OCI-LY7 (cell line): Measurements from ENCODE around the gene COL8A1.

ENCODE experiments used
- EZH2phosphoT487 ChIP-seq: fragments of 200-600 bp; sonication (generic); IDR thresholded peaks from 2 replicates; pipeline ENCODE4 v1.6.1; 2018; ENCODE audit warnings: low read depth, borderline replicate concordance, mild to moderate bottlenecking, mixed run types, antibody characterized with exemption, low read length, moderate library complexity, mixed read lengths
- TF ChIP-seq, protein P1 (sequence below): fragments of 200-600 bp; sonication (generic); conservative IDR thresholded peaks from 2 replicates; pipeline ENCODE4 v1.5.1; 2014; ENCODE audit warnings: mild to moderate bottlenecking, antibody characterized with exemption, low read length, moderate library complexity, mixed read lengths

DNA sequence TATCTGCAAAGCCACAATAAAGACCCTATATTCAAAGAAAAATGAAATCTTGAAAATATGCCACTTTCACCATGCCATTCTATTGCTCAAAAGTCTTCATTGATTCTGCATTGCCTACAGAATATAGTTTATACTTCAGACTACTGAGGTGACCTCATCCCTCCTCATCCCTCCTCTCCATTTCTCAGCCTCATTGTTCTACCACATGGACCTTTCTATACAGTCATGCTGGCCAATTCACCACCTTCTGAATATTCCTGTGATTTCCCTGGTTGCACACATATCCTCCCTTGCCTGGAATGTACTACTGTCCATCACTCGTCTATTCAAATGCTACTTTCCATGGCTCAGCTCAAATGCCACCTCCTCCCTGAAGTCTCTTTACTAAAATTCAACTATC lies 3.5 kb upstream of the COL8A1 start:
- TF ChIP-seq, protein P1, sequence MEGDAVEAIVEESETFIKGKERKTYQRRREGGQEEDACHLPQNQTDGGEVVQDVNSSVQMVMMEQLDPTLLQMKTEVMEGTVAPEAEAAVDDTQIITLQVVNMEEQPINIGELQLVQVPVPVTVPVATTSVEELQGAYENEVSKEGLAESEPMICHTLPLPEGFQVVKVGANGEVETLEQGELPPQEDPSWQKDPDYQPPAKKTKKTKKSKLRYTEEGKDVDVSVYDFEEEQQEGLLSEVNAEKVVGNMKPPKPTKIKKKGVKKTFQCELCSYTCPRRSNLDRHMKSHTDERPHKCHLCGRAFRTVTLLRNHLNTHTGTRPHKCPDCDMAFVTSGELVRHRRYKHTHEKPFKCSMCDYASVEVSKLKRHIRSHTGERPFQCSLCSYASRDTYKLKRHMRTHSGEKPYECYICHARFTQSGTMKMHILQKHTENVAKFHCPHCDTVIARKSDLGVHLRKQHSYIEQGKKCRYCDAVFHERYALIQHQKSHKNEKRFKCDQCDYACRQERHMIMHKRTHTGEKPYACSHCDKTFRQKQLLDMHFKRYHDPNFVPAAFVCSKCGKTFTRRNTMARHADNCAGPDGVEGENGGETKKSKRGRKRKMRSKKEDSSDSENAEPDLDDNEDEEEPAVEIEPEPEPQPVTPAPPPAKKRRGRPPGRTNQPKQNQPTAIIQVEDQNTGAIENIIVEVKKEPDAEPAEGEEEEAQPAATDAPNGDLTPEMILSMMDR = no peak
- no peak for TF ChIP-seq EZH2phosphoT487
